GM23338 (cell line): ENCODE results near the gene NEK7. TPM values are rescaled to one million over a fixed set of nuclear protein-coding genes. Genes with fewer than 3 reads are reported as not detected.

ENCODE experiments used
- ATAC-seq: fragments of 200-7000 bp; cut with Tn5 transposase; 3 replicates; pipeline ENCODE4 v1.9.1; 2020
- DNase-seq: peaks from one replicate; pipeline ENCODE4 v3.0.0-alpha.2; 2015; ENCODE audit warnings: low spot score
- H2AFZ ChIP-seq: fragments of 200-600 bp; sonication (generic); 2 replicates; pipeline ENCODE4 v1.8.0; 2016; ENCODE audit warnings: antibody characterized with exemption, mild to moderate bottlenecking, moderate library complexity
- H3F3A ChIP-seq: fragments of 200-600 bp; sonication (generic); replicated peaks from 2 replicates; pipeline ENCODE4 v1.8.0; 2017; ENCODE audit warnings: antibody characterized with exemption, mixed run types, low read depth
- H3K27ac ChIP-seq: fragments of 200-600 bp; sonication (generic); 2 replicates; pipeline ENCODE4 v1.6.1; 2016; ENCODE audit warnings: low read depth
- H3K27me3 ChIP-seq: fragments of 200-600 bp; sonication (generic); 2 replicates; pipeline ENCODE4 v1.8.0; 2016; ENCODE audit warnings: mild to moderate bottlenecking, mixed run types, moderate library complexity; ENCODE audit not compliant: insufficient read depth
- H3K36me3 ChIP-seq: fragments of 200-600 bp; sonication (generic); 2 replicates; pipeline ENCODE4 v1.8.0; 2016; ENCODE audit warnings: mild to moderate bottlenecking; ENCODE audit not compliant: insufficient read depth
- H3K4me1 ChIP-seq: fragments of 200-600 bp; sonication (generic); 2 replicates; pipeline ENCODE4 v1.8.0; 2016; ENCODE audit warnings: mild to moderate bottlenecking, moderate library complexity; ENCODE audit not compliant: insufficient read depth
- H3K4me2 ChIP-seq: fragments of 200-600 bp; sonication (generic); 2 replicates; pipeline ENCODE4 v1.7.1; 2017; ENCODE audit warnings: mixed run types
- H3K4me3 ChIP-seq: fragments of 200-600 bp; sonication (generic); 2 replicates; pipeline ENCODE4 v1.6.1; 2016; ENCODE audit warnings: mixed run types
- H3K79me2 ChIP-seq: fragments of 200-600 bp; sonication (generic); replicated peaks from 2 replicates; pipeline ENCODE4 v1.8.0; 2017; ENCODE audit warnings: mild to moderate bottlenecking; ENCODE audit not compliant: insufficient read depth
- H3K9me2 ChIP-seq: fragments of 200-600 bp; sonication (generic); 2 replicates; pipeline ENCODE4 v1.8.0; 2017; ENCODE audit not compliant: insufficient read depth
- H4K20me1 ChIP-seq: fragments of 200-600 bp; sonication (generic); replicated peaks from 2 replicates; pipeline ENCODE4 v1.8.0; 2017; ENCODE audit warnings: mild to moderate bottlenecking; ENCODE audit not compliant: insufficient read depth
- H3K27ac Mint-ChIP-seq: 2 replicates; pipeline ENCODE4 v1.8.0; 2020; ENCODE audit warnings: inconsistent platforms, mild to moderate bottlenecking, moderate library complexity, mixed read lengths
- H3K27me3 Mint-ChIP-seq: 3 replicates; pipeline ENCODE4 v1.8.0; 2022; ENCODE audit warnings: low read depth, mild to moderate bottlenecking, moderate library complexity, mixed read lengths, inconsistent platforms; ENCODE audit not compliant: insufficient read depth, poor library complexity
- H3K36me3 Mint-ChIP-seq: 3 replicates; pipeline ENCODE4 v1.8.0; 2021; ENCODE audit warnings: low read depth, mild to moderate bottlenecking, inconsistent platforms, moderate library complexity, mixed read lengths
- H3K4me1 Mint-ChIP-seq: 3 replicates; pipeline ENCODE4 v1.8.0; 2020; ENCODE audit warnings: mild to moderate bottlenecking, inconsistent platforms, mixed read lengths
- H3K4me3 Mint-ChIP-seq: 3 replicates; pipeline ENCODE4 v1.8.0; 2021; ENCODE audit warnings: moderate library complexity, mild to moderate bottlenecking, inconsistent platforms, mixed read lengths
- H3K9me3 Mint-ChIP-seq: 3 replicates; pipeline ENCODE4 v1.8.0; 2020; ENCODE audit warnings: moderate library complexity, mild to moderate bottlenecking, inconsistent platforms, mixed read lengths
- CREB1 ChIP-seq: fragments of 250-450 bp; sonication (Bioruptor Pico); IDR thresholded peaks from 2 replicates; pipeline ENCODE4 v1.5.0; 2020; ENCODE audit warnings: low read depth, mild to moderate bottlenecking, moderate library complexity
- CTCF ChIP-seq, 2 experiments: fragments of 200-600 bp in 1 of 2; sonication (generic) in 1 of 2; conservative IDR thresholded peaks; 2 replicates each; pipeline versions ENCODE4 v1.5.1 to v1.6.1; 2016 to 2017; ENCODE audit warnings: antibody characterized with exemption in 2 of 2, low read depth in 2 of 2, mild to moderate bottlenecking in 2 of 2, moderate library complexity in 1 of 2
- EZH2 ChIP-seq: fragments of 200-600 bp; sonication (generic); IDR thresholded peaks from one replicate; pipeline ENCODE4 v1.8.0; 2017; ENCODE audit warnings: antibody characterized with exemption, mild to moderate bottlenecking, low read depth; ENCODE audit not compliant: unreplicated experiment
- EZH2phosphoT487 ChIP-seq: fragments of 200-600 bp; sonication (generic); IDR thresholded peaks from one replicate; pipeline ENCODE4 v1.8.1; 2018; ENCODE audit warnings: antibody characterized with exemption; ENCODE audit not compliant: unreplicated experiment
- NANOG ChIP-seq: IDR thresholded peaks from 2 replicates; pipeline ENCODE4 v1.6.1; 2016; ENCODE audit warnings: antibody characterized with exemption, borderline replicate concordance
- POLR2AphosphoS5 ChIP-seq: IDR thresholded peaks from 2 replicates; pipeline ENCODE4 v1.6.1; 2016; ENCODE audit warnings: antibody characterized with exemption, low read depth
- REST ChIP-seq: IDR thresholded peaks from one replicate; pipeline ENCODE4 v1.6.1; 2018; ENCODE audit warnings: antibody characterized with exemption; ENCODE audit not compliant: unreplicated experiment
- polyA plus RNA-seq: library from polyadenylated mRNA; unstranded; fragments of >200 nt; fragmentation: Nextera tagmentation; extraction: Ambion mirVana; gene quantifications from 2 replicates; pipeline ENCODE4 v1.2.1, GENCODE V29; 2016
- total RNA-seq: library from RNA; depleted of rRNA; stranded (reverse); fragments of >200 nt; shearing (Covaris generic); gene quantifications from 2 replicates; pipeline ENCODE4 v1.2.3, GENCODE V29; 2014

Gene NEK7
- total and polyA plus RNA-seq, 2 experiments from 2014 or later, result 4.8 to 15.3 TPM

GRCh38 chr1:198261886-198262285 lies 105.1 kb downstream of the NEK7 start:
- H3F3A ChIP-seq, result no peaks in the 10 kb centered on the region
- H3K36me3 ChIP-seq, result no peaks in the 10 kb centered on the region
- no peaks in the 10 kb centered on the region for H3K9me3 Mint-ChIP-seq
- H3K4me3 ChIP-seq, result no peak overlapping the region
- ATAC-seq (no peak), DNase-seq (no peak)
- H4K20me1 ChIP-seq, result no peaks in the 10 kb centered on the region
- H3K27me3 Mint-ChIP-seq, result no peaks in the 10 kb centered on the region
- H3K9me2 ChIP-seq, result no peaks in the 10 kb centered on the region
- H3K27ac ChIP-seq, result no peak overlapping the region
- H3K27me3 ChIP-seq, result no peaks in the 10 kb centered on the region
- TF ChIP-seq CREB1 (no peak), NANOG (no peak), REST (no peak)
- no peak overlapping the region for H2AFZ ChIP-seq
- peaks cover 4% of the 10 kb centered on the region; the same call in 2 of the 3 replicates for H3K4me1 Mint-ChIP-seq
- H3K36me3 Mint-ChIP-seq, result no peaks in the 10 kb centered on the region
- H3K4me2 ChIP-seq, result no peak overlapping the region
- no peak overlapping the region for H3K27ac Mint-ChIP-seq
- H3K4me3 Mint-ChIP-seq, result no peak overlapping the region
- H3K79me2 ChIP-seq, result 0 out of 2 replicates have a peak, but pooled peaks cover 4% of the 10 kb centered on the region
- H3K4me1 ChIP-seq, result no peaks in the 10 kb centered on the region; the same call in 1 of the 2 replicates

GRCh38 chr1:198263186-198263585 lies 106.4 kb downstream of the NEK7 start:
- H4K20me1 ChIP-seq, result no peaks in the 10 kb centered on the region
- H3K9me3 Mint-ChIP-seq, result no peaks in the 10 kb centered on the region
- H2AFZ ChIP-seq, result no peak overlapping the region
- H3K27me3 Mint-ChIP-seq, result no peaks in the 10 kb centered on the region
- H3K4me2 ChIP-seq, result no peak overlapping the region
- no peaks in the 10 kb centered on the region for H3K27me3 ChIP-seq
- DNase-seq (no peak), ATAC-seq (no peak)
- H3K27ac ChIP-seq, result no peak overlapping the region
- no peaks in the 10 kb centered on the region for H3K36me3 ChIP-seq
- H3K27ac Mint-ChIP-seq, result no peak overlapping the region; the same call in 1 of the 2 replicates
- H3K4me3 ChIP-seq, result no peak overlapping the region
- H3K4me3 Mint-ChIP-seq, result no peak overlapping the region
- H3K36me3 Mint-ChIP-seq, result no peaks in the 10 kb centered on the region
- H3K4me1 Mint-ChIP-seq, result peaks cover 4% of the 10 kb centered on the region; the same call in 1 of the 3 replicates
- no peaks in the 10 kb centered on the region; the same call in 1 of the 2 replicates for H3K4me1 ChIP-seq
- H3F3A ChIP-seq, result no peaks in the 10 kb centered on the region
- no peaks in the 10 kb centered on the region for H3K9me2 ChIP-seq
- H3K79me2 ChIP-seq, result no peaks in the 10 kb centered on the region
- TF ChIP-seq CTCF (conservative IDR thresholded peaks at IDR 0.05; ENCODE audit: low read depth in 2 of 2), result no peak
- TF ChIP-seq POLR2AphosphoS5, result no peak
- no peak for TF ChIP-seq REST
- TF ChIP-seq NANOG, result no peak
- no peak for TF ChIP-seq EZH2phosphoT487
- no peak for TF ChIP-seq EZH2
